GM23248 (cell line): ENCODE measurements around the gene TARP.
"Not testable (repeated sequence)": the region's sequence is repeated elsewhere in the genome, so short reads cannot be mapped to it uniquely, and the experiment has no call there.

Experiments used
- DNase-seq: peaks from one replicate; pipeline ENCODE4 v3.0.0-alpha.2; 2015
- H2AFZ ChIP-seq: fragments of 200-600 bp; sonication (generic); 2 replicates; pipeline ENCODE4 v1.6.1; 2016; ENCODE audit warnings: antibody characterized with exemption
- H3F3A ChIP-seq: fragments of 200-600 bp; sonication (generic); 2 replicates; pipeline ENCODE4 v1.6.1; 2016; ENCODE audit warnings: mild to moderate bottlenecking, antibody characterized with exemption, mixed run types; ENCODE audit not compliant: insufficient read depth
- H3K27ac ChIP-seq: fragments of 200-600 bp; sonication (generic); 2 replicates; pipeline ENCODE4 v1.5.1; 2016; ENCODE audit warnings: mild to moderate bottlenecking
- H3K27me3 ChIP-seq: fragments of 200-600 bp; sonication (generic); replicated peaks from 2 replicates; pipeline ENCODE4 v1.6.1; 2016; ENCODE audit warnings: mild to moderate bottlenecking; ENCODE audit not compliant: insufficient read depth
- H3K36me3 ChIP-seq: fragments of 200-600 bp; sonication (generic); 2 replicates; pipeline ENCODE4 v1.6.1; 2016; ENCODE audit warnings: low read depth, mild to moderate bottlenecking
- H3K4me1 ChIP-seq: fragments of 200-600 bp; sonication (generic); 2 replicates; pipeline ENCODE4 v1.6.1; 2016; ENCODE audit warnings: mild to moderate bottlenecking; ENCODE audit not compliant: insufficient read depth
- H3K4me2 ChIP-seq: fragments of 200-600 bp; sonication (generic); one replicate; pipeline ENCODE4 v1.6.1; 2016; ENCODE audit warnings: mild to moderate bottlenecking; ENCODE audit not compliant: unreplicated experiment
- H3K4me3 ChIP-seq: fragments of 200-600 bp; sonication (generic); 2 replicates; pipeline ENCODE4 v1.5.1; 2016; ENCODE audit warnings: mild to moderate bottlenecking
- H3K79me2 ChIP-seq: fragments of 200-600 bp; sonication (generic); 2 replicates; pipeline ENCODE4 v1.6.1; 2016; ENCODE audit warnings: mild to moderate bottlenecking; ENCODE audit not compliant: insufficient read depth
- H3K9ac ChIP-seq: fragments of 200-600 bp; sonication (generic); 2 replicates; pipeline ENCODE4 v1.6.1; 2016; ENCODE audit warnings: mild to moderate bottlenecking
- H3K9me2 ChIP-seq: fragments of 200-600 bp; sonication (generic); 2 replicates; pipeline ENCODE4 v1.6.1; 2016; ENCODE audit warnings: mixed run types, mild to moderate bottlenecking, moderate library complexity; ENCODE audit not compliant: insufficient read depth
- H3K9me3 ChIP-seq: fragments of 200-600 bp; sonication (generic); one replicate; pipeline ENCODE4 v1.6.1; 2017; ENCODE audit warnings: low read depth
- H4K20me1 ChIP-seq: fragments of 200-600 bp; sonication (generic); 2 replicates; pipeline ENCODE4 v1.6.0; 2016; ENCODE audit not compliant: insufficient read depth
- EZH2 ChIP-seq: fragments of 200-600 bp; sonication (generic); IDR thresholded peaks from 2 replicates; pipeline ENCODE4 v1.6.1; 2018; ENCODE audit warnings: antibody characterized with exemption, mild to moderate bottlenecking; ENCODE audit not compliant: insufficient read depth, poor library complexity, severe bottlenecking
- EZH2phosphoT487 ChIP-seq: fragments of 200-600 bp; sonication (generic); IDR thresholded peaks from 2 replicates; pipeline ENCODE4 v1.6.1; 2018; ENCODE audit warnings: antibody characterized with exemption, moderate library complexity, mild to moderate bottlenecking, low read depth; ENCODE audit not compliant: insufficient read depth
- WGBS, 2 experiments: methylation state at CpG; one replicate each; pipeline ENCODE4 v1.1.6; 2015 to 2017; ENCODE audit warnings: low lambda C conversion rate in 2 of 2, low coverage in 1 of 2; ENCODE audit errors: missing lambda C conversion rate in 2 of 2; 5-methylcytosine and 5-hydroxymethylcytosine counted together
- in situ Hi-C: fragments of 300-500 bp; cut with MboI; formaldehyde crosslinking; loops from 2 replicates; pipeline ENCODE4 v1.15.0; 2020

TARP gene

GRCh38 chr7:38274927-38275620 is 1.6 kb upstream of the TARP start:
- Histone ChIP-seq H3K9me2 (no peaks in the 10 kb centered on the region), H3K9me3 (no peaks in the 10 kb centered on the region), H3K36me3 (no peaks in the 10 kb centered on the region), H3K27me3 (no peaks in the 10 kb centered on the region; the same call in 1 of the 2 replicates), H3F3A (no peaks in the 10 kb centered on the region), H3K4me3 (no peak overlapping the region), H2AFZ (no peak overlapping the region), H3K4me2 (no peak overlapping the region), H3K4me1 (no peaks in the 10 kb centered on the region), H3K27ac (no peak overlapping the region), H3K9ac (no peak overlapping the region), H3K79me2 (no peaks in the 10 kb centered on the region), H4K20me1 (no peaks in the 10 kb centered on the region)
- in situ Hi-C loops = no loop called here
- TF ChIP-seq EZH2 (no peak), EZH2phosphoT487 (no peak)
- WGBS, 2 experiments = 41 to 42% methylated on average over 3 of the region's 3 CpGs
- no peak for DNase-seq

- H3F3A ChIP-seq = no peaks in the 10 kb centered on the region
- in situ Hi-C loops = no loop called here
- H3K4me2 ChIP-seq = no peak overlapping the region
- no peaks in the 10 kb centered on the region for H4K20me1 ChIP-seq
- WGBS, 2 experiments = 66 to 67% methylated on average over 4 of the region's 4 CpGs
- H3K27ac ChIP-seq = no peak overlapping the region
- TF ChIP-seq EZH2 (no peak), EZH2phosphoT487 (no peak)
- no peaks in the 10 kb centered on the region for H3K36me3 ChIP-seq
- H3K9me3 ChIP-seq = no peaks in the 10 kb centered on the region
- DNase-seq = no peak
- no peaks in the 10 kb centered on the region for H3K79me2 ChIP-seq
- no peaks in the 10 kb centered on the region for H3K4me1 ChIP-seq
- no peak overlapping the region for H3K9ac ChIP-seq
- no peak overlapping the region for H3K4me3 ChIP-seq
- H3K27me3 ChIP-seq = no peaks in the 10 kb centered on the region; the same call in 1 of the 2 replicates
- no peaks in the 10 kb centered on the region for H3K9me2 ChIP-seq
- H2AFZ ChIP-seq = no peak overlapping the region
Observed at GRCh38 chr7:38274486-38274885, 1.1 kb upstream of the TARP start.

- H4K20me1 ChIP-seq, H3K4me1 ChIP-seq, H3K9ac ChIP-seq, in situ Hi-C loops, H3F3A ChIP-seq, H3K79me2 ChIP-seq, H3K9me2 ChIP-seq, H3K4me2 ChIP-seq, H3K9me3 ChIP-seq, H3K4me3 ChIP-seq, H3K36me3 ChIP-seq, H3K27ac ChIP-seq, H3K27me3 ChIP-seq, DNase-seq, H2AFZ ChIP-seq: not testable (repeated sequence)
- WGBS, 2 experiments = 46 to 76% methylated on average over 1 to 2 of the region's 2 CpGs
Observed at GRCh38 chr7:38270405-38270804, 3.0 kb downstream of the TARP start.

GRCh38 chr7:38269704-38270346 is 3.6 kb downstream of the TARP start:
- H3F3A ChIP-seq, H3K79me2 ChIP-seq, H2AFZ ChIP-seq, H4K20me1 ChIP-seq, H3K9me3 ChIP-seq, H3K9ac ChIP-seq, H3K4me1 ChIP-seq, H3K9me2 ChIP-seq, H3K4me2 ChIP-seq, H3K27ac ChIP-seq, H3K36me3 ChIP-seq, H3K27me3 ChIP-seq, in situ Hi-C loops, DNase-seq, H3K4me3 ChIP-seq: not testable (repeated sequence)
- WGBS, 2 experiments = 28 to 33% methylated on average over 4 of the region's 4 CpGs

- H3K4me1 ChIP-seq, DNase-seq, H3K9ac ChIP-seq, H3K4me3 ChIP-seq, H3K27ac ChIP-seq, H3K9me3 ChIP-seq, H3K79me2 ChIP-seq, H3F3A ChIP-seq, H4K20me1 ChIP-seq, H2AFZ ChIP-seq, H3K9me2 ChIP-seq, in situ Hi-C loops, H3K36me3 ChIP-seq, H3K4me2 ChIP-seq: not testable (repeated sequence)
- H3K27me3 ChIP-seq = peaks cover 18% of the 10 kb centered on the region
- 17 to 21% methylated on average over 3 of the region's 3 CpGs for WGBS, 2 experiments
Observed at GRCh38 chr7:38265958-38266357, 7.5 kb downstream of the TARP start.

- DNase-seq, in situ Hi-C loops, H3K36me3 ChIP-seq, H3K9me2 ChIP-seq, H2AFZ ChIP-seq, H3K4me2 ChIP-seq, H3F3A ChIP-seq, H4K20me1 ChIP-seq, H3K27ac ChIP-seq, H3K9ac ChIP-seq, H3K79me2 ChIP-seq, H3K9me3 ChIP-seq, H3K4me3 ChIP-seq, H3K4me1 ChIP-seq: not testable (repeated sequence)
- H3K27me3 ChIP-seq = peaks cover 18% of the 10 kb centered on the region
- WGBS, 2 experiments = 16 to 19% methylated on average over 1 of the region's 1 CpG
Observed at GRCh38 chr7:38264602-38265001, 8.8 kb downstream of the TARP start.

GRCh38 chr7:38263274-38263673 is 10.2 kb downstream of the TARP start:
- H3K36me3 ChIP-seq, H3K4me3 ChIP-seq, H3K79me2 ChIP-seq, H3K4me2 ChIP-seq, H3K9me2 ChIP-seq, H4K20me1 ChIP-seq, H3F3A ChIP-seq, in situ Hi-C loops, H3K9ac ChIP-seq, H2AFZ ChIP-seq, DNase-seq, H3K9me3 ChIP-seq, H3K4me1 ChIP-seq, H3K27ac ChIP-seq: not testable (repeated sequence)
- WGBS, 2 experiments = 52 to 75% methylated on average over 1 of the region's 1 CpG
- peaks cover 18% of the 10 kb centered on the region for H3K27me3 ChIP-seq
